GM21360 (cell line): Measurements from ENCODE around the gene PJVK.
"Not testable (repeated sequence)": the region's sequence is repeated elsewhere in the genome, so short reads cannot be mapped to it uniquely, and the experiment has no call there.

Experiments
- ATAC-seq: cut with Tn5 transposase; IDR thresholded peaks from one replicate; pipeline ENCODE4 v1.9.1; 2021; ENCODE audit warnings: mild to moderate bottlenecking, moderate library complexity; ENCODE audit not compliant: unreplicated experiment

PJVK gene

GRCh38 chr2:178429336-178429735 lies 21.8 kb upstream of the PJVK start:
- no peak for ATAC-seq

DNA sequence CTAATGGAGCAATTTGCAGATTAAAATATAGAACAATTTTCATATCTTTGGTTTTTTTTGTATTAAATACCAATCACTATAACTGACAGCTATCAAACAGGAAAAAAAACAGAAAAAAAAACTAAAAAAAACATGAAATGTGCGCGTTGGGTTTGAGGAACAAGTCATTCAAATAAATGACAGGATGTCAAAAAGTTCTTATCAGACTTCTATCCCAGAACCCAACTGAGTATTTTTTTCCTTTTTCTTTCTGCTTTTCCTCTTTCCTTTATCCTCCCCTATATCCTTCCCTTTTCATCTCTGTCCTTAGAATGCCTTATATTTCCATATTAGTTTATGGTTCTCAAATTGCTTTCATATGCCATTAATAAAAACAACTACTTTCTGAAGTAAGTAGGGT lies 14.5 kb upstream of the PJVK start:
- ATAC-seq, result no peak

GRCh38 chr2:178441426-178441825 lies 9.8 kb upstream of the PJVK start:
- ATAC-seq, result no peak

DNA sequence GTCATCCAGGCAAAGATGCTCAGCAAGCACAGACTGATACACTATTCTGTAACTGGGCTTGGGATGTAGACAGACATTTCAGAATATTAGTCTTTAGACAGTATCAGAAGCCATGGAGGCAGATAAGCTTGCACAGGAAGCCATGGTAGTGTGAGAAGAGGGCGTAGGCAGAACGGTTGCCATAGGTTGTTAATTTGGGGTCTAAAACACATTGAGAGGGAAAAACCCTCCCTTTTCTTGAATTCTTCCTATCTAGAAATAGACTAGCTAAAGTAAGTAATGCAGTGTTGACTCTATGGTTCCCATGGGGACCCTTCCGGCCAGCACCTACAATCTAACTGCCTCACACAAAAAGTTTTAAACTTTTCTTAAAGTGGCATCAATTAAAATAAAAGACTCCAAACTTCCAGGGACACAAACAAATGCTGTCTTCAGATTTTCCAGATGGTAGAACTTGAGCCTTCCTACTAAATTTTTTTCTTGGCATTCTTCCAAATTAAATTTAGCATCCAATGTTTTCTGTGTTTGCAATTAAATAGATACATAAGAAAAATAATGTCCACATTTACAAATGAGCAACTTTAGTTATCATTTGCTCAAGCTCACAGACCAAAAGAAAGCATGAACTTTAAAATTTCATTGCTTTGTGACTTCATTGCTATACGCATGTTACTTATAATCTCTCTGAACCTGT lies 2.1 kb upstream of the PJVK start:
- ATAC-seq, result no peak

GRCh38 chr2:178449700-178450523 lies 1.3 kb upstream of the PJVK start:
- ATAC-seq, result peak; percentile 5

DNA sequence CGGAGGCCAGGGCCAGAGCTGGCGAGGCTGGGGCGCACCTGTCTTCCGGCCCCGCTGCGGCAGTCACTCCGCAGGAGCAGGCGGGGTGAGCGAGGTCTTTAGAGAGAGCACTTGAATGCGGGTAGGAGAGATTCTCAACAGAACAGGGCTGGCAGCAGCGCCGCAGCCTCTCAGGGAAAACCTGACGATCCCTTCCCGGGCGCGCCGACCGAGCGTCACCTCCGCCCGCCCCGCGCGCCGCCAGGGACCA lies 729 bp upstream of the PJVK start:
- peak; percentile 39 for ATAC-seq

GRCh38 chr2:178452334-178452733 lies 1.2 kb downstream of the PJVK start:
- ATAC-seq, result no peak

GRCh38 chr2:178452870-178453269 lies 1.7 kb downstream of the PJVK start:
- ATAC-seq, result no peak

DNA sequence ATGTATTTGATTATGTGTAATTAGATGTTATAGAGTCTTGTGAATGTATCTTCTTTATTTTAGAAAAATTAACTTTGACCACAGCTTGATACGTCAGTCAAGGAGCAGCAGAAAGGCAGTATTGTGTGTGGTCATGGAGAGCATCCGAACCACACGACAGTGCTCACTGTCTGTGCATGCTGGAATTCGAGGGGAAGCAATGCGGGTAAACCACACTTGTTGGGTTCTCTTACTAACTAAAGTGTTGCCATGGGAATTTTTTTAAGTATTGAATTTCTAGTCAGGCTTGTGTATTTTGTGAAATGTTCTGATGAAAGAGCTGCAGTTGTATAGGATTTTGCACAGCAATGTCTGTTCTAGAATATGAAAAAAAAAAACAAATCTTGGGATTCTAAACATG lies 4.8 kb downstream of the PJVK start:
- ATAC-seq, result no peak

GRCh38 chr2:178457390-178457886 lies 6.3 kb downstream of the PJVK start:
- no peak for ATAC-seq

DNA sequence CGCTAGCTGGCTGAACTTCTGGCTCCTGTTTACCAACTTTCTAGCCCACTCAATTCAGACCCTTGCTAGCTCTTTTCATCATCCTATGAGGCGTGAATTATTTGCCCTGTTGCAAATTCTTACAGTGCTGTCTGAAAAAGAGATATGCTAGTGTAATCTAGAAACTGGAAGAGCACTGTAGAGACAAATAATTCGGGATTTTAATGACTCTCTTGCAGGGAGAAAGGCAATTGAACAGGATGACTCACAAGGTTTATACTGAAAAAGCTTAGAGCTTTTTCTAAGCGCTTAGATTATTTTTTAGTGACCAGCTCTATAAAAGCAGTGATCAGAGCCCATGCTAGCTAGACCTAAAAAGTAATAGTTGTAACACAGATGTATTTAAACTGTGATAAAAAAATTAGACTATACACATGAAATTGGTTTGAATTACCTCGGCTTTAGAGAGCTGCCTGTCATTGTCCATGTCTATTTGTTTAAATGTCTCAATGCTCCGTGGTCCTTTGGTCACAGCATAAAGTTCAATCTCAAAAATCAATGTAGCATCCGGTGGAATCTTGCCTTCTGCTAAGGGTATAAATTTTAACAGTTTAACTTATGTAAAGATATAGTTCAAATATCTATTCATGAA lies 18.2 kb downstream of the PJVK start:
- ATAC-seq, result no peak

DNA sequence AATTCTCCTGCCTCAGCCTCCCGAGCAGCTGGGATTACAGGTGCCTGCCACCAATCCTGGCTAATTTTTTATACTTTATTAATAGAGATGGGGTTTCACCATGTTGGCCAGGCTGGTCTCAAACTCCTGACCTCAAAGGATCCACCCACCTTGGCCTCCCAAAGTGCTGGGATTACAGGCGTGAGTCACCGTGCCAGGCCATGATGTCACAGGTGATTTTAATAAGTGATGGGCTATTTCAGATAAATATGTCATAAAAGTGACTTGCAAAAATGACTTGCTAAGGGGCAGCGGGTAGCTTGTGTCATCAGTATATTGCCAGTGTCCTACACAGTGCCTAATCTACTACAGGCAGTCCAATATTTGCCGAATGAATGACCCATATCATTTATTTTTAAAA lies 20.1 kb downstream of the PJVK start:
- not testable (repeated sequence) for ATAC-seq

GRCh38 chr2:178473373-178473772 lies 22.2 kb downstream of the PJVK start:
- ATAC-seq, result no peak

GRCh38 chr2:178473931-178474330 lies 22.8 kb downstream of the PJVK start:
- no peak for ATAC-seq

- ATAC-seq, result no peak
These were observed 23.4 kb downstream of the PJVK start for GRCh38 chr2:178474560-178474959.

DNA sequence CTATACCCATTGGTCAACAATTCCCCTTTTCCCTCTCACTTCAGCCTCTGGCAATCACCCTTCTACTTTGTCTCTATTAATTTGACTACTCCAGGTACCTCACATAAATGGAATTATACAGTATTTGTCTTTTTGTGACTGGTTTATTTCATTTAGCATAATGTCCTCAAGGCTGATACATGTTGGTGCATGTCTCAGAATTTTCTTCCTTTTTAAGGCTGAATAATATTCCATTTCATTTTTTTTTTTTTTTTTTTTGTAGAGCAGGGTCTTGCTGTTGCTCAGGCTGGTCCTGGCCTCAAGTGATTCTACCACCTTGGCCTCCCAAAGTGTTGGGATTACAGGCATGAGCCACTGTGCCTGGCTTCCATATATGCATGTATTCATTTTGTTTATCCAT lies 25.3 kb downstream of the PJVK start:
- no peak for ATAC-seq

DNA sequence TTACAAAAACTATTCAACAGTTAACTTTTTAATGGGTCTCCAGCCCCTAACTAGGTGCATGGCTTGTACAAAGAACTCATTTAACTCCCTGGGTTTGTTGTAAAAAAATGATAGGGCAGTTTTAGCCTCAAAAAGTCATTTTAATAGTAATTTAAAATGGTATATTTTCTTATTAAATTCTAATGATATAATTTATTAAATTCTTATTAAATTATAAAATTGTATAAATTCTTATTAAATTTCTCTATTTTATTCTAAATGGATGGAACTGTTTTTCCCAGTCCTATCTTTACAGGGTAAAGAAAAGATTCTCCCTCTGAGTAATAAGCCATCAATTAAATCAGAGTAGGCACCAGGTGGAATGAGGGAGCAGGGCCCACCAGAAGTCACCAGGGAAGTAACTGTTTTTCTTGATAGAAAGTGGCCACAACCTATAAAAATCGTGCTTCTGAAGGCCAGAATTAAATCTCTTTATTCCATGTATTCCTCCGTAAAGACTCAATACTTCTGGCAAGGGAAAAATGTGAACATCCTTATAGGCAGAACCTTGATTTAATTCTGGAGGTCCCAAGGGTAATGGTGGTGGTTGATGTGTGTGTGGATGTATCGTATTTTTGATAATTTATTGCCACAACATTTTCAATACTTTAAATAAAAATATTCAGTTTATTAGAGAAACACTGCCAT lies 26.4 kb downstream of the PJVK start:
- no peak for ATAC-seq

DNA sequence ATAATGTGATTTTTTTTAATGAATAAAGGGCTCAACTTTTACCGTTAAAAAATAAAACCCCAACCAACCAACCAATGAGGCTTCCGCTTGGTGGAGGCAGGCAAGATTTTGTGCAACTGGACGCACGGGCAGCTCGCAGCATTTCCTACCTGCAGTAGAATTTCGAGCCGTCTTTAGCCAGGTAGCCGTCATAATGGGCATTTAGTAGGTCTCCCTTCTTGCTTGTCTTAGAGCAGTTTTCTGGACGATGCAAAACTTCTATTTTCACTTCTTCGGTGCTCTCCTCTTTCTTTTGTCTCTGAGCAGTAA lies 26.9 kb downstream of the PJVK start:
- ATAC-seq, result no peak

- ATAC-seq, result peak; percentile 36
These were observed 27.5 kb downstream of the PJVK start, which contains the start of gene FKBP7 for GRCh38 chr2:178478439-178479274. TSS of gene FKBP7 (minus strand) at chr2:178478600. CDS start at chr2:178478499, 101 bp downstream.

GRCh38 chr2:178479275-178479616 lies 28.1 kb downstream of the PJVK start:
- no peak for ATAC-seq

- ATAC-seq, result no peak
These were observed 28.6 kb downstream of the PJVK start for GRCh38 chr2:178479758-178480226.
